NB4 (cell line): ENCODE data around the gene ICAM1.

Experiments
- POLR2A ChIP-seq: IDR thresholded peaks from 2 replicates; pipeline ENCODE4 v1.6.1; 2011; ENCODE audit warnings: mild to moderate bottlenecking; ENCODE audit not compliant: insufficient read length; ENCODE audit errors: extremely low read depth
- TF ChIP-seq, protein P1 (sequence below): IDR thresholded peaks from one replicate; pipeline ENCODE4 v1.5.1; 2012; ENCODE audit warnings: low read depth, low read length
- TF ChIP-seq, protein P2 (sequence below): IDR thresholded peaks from 2 replicates; pipeline ENCODE4 v1.6.1; 2011; ENCODE audit warnings: low read depth, low read length

DNA sequence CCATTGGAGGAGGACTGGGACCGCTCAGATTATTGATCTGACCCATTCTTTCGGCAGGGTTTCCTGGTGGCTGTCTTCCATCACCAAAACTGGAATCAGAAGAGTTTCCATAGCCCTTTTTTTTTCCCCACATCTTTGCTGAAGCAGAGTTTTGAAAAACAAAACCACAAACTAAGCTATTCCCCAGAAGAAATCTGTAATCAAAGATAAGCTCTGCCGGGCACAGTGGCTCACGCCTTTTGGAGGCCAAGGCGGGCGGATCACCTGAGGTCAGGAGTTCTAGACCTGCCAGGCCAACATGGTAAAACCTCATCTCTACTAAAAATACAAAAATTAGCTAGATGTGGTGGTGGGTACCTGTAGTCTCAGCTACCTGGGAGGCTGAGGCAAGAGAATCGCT, 4.2 kb upstream of the ICAM1 start:
- TF ChIP-seq, protein P1, sequence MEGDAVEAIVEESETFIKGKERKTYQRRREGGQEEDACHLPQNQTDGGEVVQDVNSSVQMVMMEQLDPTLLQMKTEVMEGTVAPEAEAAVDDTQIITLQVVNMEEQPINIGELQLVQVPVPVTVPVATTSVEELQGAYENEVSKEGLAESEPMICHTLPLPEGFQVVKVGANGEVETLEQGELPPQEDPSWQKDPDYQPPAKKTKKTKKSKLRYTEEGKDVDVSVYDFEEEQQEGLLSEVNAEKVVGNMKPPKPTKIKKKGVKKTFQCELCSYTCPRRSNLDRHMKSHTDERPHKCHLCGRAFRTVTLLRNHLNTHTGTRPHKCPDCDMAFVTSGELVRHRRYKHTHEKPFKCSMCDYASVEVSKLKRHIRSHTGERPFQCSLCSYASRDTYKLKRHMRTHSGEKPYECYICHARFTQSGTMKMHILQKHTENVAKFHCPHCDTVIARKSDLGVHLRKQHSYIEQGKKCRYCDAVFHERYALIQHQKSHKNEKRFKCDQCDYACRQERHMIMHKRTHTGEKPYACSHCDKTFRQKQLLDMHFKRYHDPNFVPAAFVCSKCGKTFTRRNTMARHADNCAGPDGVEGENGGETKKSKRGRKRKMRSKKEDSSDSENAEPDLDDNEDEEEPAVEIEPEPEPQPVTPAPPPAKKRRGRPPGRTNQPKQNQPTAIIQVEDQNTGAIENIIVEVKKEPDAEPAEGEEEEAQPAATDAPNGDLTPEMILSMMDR = no peak
- TF ChIP-seq, protein P2, sequence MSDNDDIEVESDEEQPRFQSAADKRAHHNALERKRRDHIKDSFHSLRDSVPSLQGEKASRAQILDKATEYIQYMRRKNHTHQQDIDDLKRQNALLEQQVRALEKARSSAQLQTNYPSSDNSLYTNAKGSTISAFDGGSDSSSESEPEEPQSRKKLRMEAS = no peak
- TF ChIP-seq POLR2A = no peak
